Astrocyte of the spinal cord (primary cell): ENCODE data around the gene FOXN3.

Experiments used
- DNase-seq: peaks from one replicate; pipeline ENCODE4 v3.0.0; 2011; ENCODE audit warnings: low read depth, low spot score
- H3K4me3 ChIP-seq: 2 replicates; pipeline ENCODE4 v1.5.1; 2011; ENCODE audit warnings: low read depth, mild to moderate bottlenecking, low read length, moderate library complexity
- in situ Hi-C: cut with HindIII; loops from 2 replicates; pipeline ENCODE4 v1.10.0; 2017; ENCODE audit warnings: low sequenced_read_pairs
- TF ChIP-seq, protein P1 (sequence below): IDR thresholded peaks from 2 replicates; pipeline ENCODE4 v1.5.1; 2012; ENCODE audit warnings: low read depth, mild to moderate bottlenecking, low read length, inconsistent platforms

Gene FOXN3

GRCh38 chr14:89411976-89412375 lies 5.1 kb downstream of the FOXN3 start:
- H3K4me3 ChIP-seq: no peak overlapping the region
- in situ Hi-C loops: no loop called here
- DNase-seq: no peak
- TF ChIP-seq, protein P1, sequence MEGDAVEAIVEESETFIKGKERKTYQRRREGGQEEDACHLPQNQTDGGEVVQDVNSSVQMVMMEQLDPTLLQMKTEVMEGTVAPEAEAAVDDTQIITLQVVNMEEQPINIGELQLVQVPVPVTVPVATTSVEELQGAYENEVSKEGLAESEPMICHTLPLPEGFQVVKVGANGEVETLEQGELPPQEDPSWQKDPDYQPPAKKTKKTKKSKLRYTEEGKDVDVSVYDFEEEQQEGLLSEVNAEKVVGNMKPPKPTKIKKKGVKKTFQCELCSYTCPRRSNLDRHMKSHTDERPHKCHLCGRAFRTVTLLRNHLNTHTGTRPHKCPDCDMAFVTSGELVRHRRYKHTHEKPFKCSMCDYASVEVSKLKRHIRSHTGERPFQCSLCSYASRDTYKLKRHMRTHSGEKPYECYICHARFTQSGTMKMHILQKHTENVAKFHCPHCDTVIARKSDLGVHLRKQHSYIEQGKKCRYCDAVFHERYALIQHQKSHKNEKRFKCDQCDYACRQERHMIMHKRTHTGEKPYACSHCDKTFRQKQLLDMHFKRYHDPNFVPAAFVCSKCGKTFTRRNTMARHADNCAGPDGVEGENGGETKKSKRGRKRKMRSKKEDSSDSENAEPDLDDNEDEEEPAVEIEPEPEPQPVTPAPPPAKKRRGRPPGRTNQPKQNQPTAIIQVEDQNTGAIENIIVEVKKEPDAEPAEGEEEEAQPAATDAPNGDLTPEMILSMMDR: no peak

DNA sequence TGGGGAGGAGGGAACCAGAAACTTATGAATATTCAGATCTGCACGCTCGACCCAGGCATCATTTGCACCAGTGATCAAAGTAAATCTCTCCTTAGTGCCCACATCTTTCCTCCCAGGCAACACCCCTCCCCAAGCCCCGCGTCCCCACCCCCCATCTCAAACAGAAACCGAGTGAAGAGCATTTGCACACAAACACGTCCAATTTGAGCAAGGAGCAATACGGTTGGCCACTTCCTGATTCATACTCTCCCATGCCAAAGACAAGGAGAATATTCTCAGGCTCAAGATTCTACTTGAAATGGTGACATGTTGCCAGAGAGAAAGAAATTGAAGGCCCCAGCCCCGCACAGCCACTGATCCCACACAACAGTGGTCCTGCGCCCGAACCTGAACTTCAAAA lies 7.1 kb downstream of the FOXN3 start:
- TF ChIP-seq, protein P1: no peak
- no peak for DNase-seq
- in situ Hi-C loops: no loop called here
- no peak overlapping the region for H3K4me3 ChIP-seq

- H3K4me3 ChIP-seq: no peak overlapping the region
These were observed 7.9 kb downstream of the FOXN3 start for GRCh38 chr14:89408907-89409700.

GRCh38 chr14:89407856-89408255 lies 9.2 kb downstream of the FOXN3 start:
- in situ Hi-C loops: no loop called here
- H3K4me3 ChIP-seq: no peak overlapping the region
- DNase-seq: no peak
- TF ChIP-seq, protein P1: no peak

More at GRCh38 chr14:89408907-89409700, 7.9 kb downstream of the FOXN3 start:
- TF ChIP-seq, protein P1: no peak
- DNase-seq: no peak
- in situ Hi-C loops: no loop called here

DNA sequence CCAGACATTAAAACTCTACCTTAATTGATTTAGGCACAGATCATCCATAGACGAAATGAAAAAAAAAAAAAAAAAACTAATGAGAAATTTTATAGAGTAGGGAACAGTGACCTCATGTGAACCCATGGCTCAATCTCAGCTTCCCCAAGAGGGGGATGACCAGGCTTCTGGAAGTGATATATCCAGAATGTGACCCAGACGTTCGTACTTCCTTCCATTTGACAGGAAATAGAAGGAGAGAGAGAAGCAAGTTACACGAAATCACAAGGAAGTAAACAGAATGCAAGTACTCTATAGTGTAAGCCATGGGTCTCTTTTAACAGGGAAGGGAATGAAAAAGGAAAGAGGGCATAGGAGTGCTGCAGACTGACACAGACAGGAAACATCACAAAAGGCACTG lies 10.1 kb downstream of the FOXN3 start:
- no peak overlapping the region for H3K4me3 ChIP-seq
- in situ Hi-C loops: no loop called here
- DNase-seq: no peak
- TF ChIP-seq, protein P1: no peak

- DNase-seq: no peak
- TF ChIP-seq, protein P1: no peak
- in situ Hi-C loops: no loop called here
- no peak overlapping the region for H3K4me3 ChIP-seq
These were observed 10.7 kb downstream of the FOXN3 start for GRCh38 chr14:89406361-89406760.
